ENCODE results near the gene NKX2-8.

Gene NKX2-8

GRCh38 chr14:36582011-36582873, at the start of gene NKX2-8:
NKX2-8 (minus strand) TSS chr14:36582614; CDS start chr14:36582389, 225 bp downstream.
- DNase-seq (ENCODE audit: low read depth in 2 of 3, low spot score in 2 of 3), result no peak

- DNase-seq (ENCODE audit: low read depth in 2 of 3, low spot score in 2 of 3), result no peak
These were observed 45.6 kb upstream of the NKX2-8 start for GRCh38 chr14:36627981-36628380.

GRCh38 chr14:36626151-36626550, 43.7 kb upstream of the NKX2-8 start:
- no peak for DNase-seq (ENCODE audit: low read depth in 2 of 3, low spot score in 2 of 3)

- no peak for DNase-seq (ENCODE audit: low read depth in 2 of 3, low spot score in 2 of 3)
These were observed 43.0 kb upstream of the NKX2-8 start for GRCh38 chr14:36625436-36625835.

GRCh38 chr14:36625014-36625413, 42.6 kb upstream of the NKX2-8 start:
- no peak for DNase-seq (ENCODE audit: low read depth in 2 of 3, low spot score in 2 of 3)

- DNase-seq (ENCODE audit: low read depth in 2 of 3, low spot score in 2 of 3), result no peak
These were observed 37.4 kb upstream of the NKX2-8 start for GRCh38 chr14:36619853-36620252.

- DNase-seq (ENCODE audit: low read depth in 2 of 3, low spot score in 2 of 3), result no peak
These were observed 36.7 kb upstream of the NKX2-8 start for GRCh38 chr14:36619131-36619530.

- no peak for DNase-seq (ENCODE audit: low read depth in 2 of 3, low spot score in 2 of 3)
These were observed 36.2 kb upstream of the NKX2-8 start for GRCh38 chr14:36618641-36619040.

- no peak for DNase-seq (ENCODE audit: low read depth in 2 of 3, low spot score in 2 of 3)
These were observed 35.4 kb upstream of the NKX2-8 start for GRCh38 chr14:36617824-36618223.

- DNase-seq (ENCODE audit: low read depth in 2 of 3, low spot score in 2 of 3), result no peak
These were observed 23.1 kb upstream of the NKX2-8 start for GRCh38 chr14:36605506-36605857.

- no peak for DNase-seq (ENCODE audit: low read depth in 2 of 3, low spot score in 2 of 3)
These were observed 22.5 kb upstream of the NKX2-8 start for GRCh38 chr14:36604757-36605505.

- no peak for DNase-seq (ENCODE audit: low read depth in 2 of 3, low spot score in 2 of 3)
These were observed 18.0 kb upstream of the NKX2-8 start for GRCh38 chr14:36600431-36600830.

GRCh38 chr14:36591482-36591881, 9.1 kb upstream of the NKX2-8 start:
- no peak for DNase-seq (ENCODE audit: low read depth in 2 of 3, low spot score in 2 of 3)

GRCh38 chr14:36588788-36589187, 6.4 kb upstream of the NKX2-8 start:
- DNase-seq (ENCODE audit: low read depth in 2 of 3, low spot score in 2 of 3), result no peak

- no peak for DNase-seq (ENCODE audit: low read depth in 2 of 3, low spot score in 2 of 3)
These were observed 5.7 kb upstream of the NKX2-8 start for GRCh38 chr14:36588119-36588518.

GRCh38 chr14:36585100-36585499, 2.7 kb upstream of the NKX2-8 start:
- no peak for DNase-seq (ENCODE audit: low read depth in 2 of 3, low spot score in 2 of 3)

GRCh38 chr14:36583893-36584811, 1.7 kb upstream of the NKX2-8 start:
- no peak for DNase-seq (ENCODE audit: low read depth in 2 of 3, low spot score in 2 of 3)

GRCh38 chr14:36583242-36583892, 953 bp upstream of the NKX2-8 start:
- no peak for DNase-seq (ENCODE audit: low read depth in 2 of 3, low spot score in 2 of 3)

- no peak for DNase-seq (ENCODE audit: low read depth in 2 of 3, low spot score in 2 of 3)
These were observed 444 bp upstream of the NKX2-8 start for GRCh38 chr14:36582874-36583241.

- DNase-seq (ENCODE audit: low read depth in 2 of 3, low spot score in 2 of 3), result no peak
These were observed 1.3 kb downstream of the NKX2-8 start for GRCh38 chr14:36580856-36581831.
